AG04450 (cell line): ENCODE data around the gene EML1. TPM values are rescaled to one million over a fixed set of nuclear protein-coding genes. Genes with fewer than 3 reads are reported as not detected.

Experiments used
- CTCF ChIA-PET: fragments of 300-600, 350-600 bp; formaldehyde crosslinking; extraction: SDS; loops from one replicate; lab custom pipeline; 2022; ENCODE audit warnings: antibody characterized with exemption, inconsistent platforms; lab: Charles Lee
- POLR2A ChIA-PET: fragments of 350-600 bp; formaldehyde crosslinking; extraction: SDS; loops from one replicate; lab custom pipeline; 2021; ENCODE audit warnings: antibody characterized with exemption, inconsistent platforms; lab: Yijun Ruan, JAX
- DNase-seq: peaks from one replicate; pipeline ENCODE4 v3.0.0-alpha.2; 2011; ENCODE audit warnings: low read depth, low spot score
- H3K27ac ChIP-seq: one replicate; pipeline ENCODE4 v1.5.1; 2012; ENCODE audit warnings: low read depth, low read length, control low read depth
- H3K27me3 ChIP-seq: one replicate; pipeline ENCODE4 v1.6.0; 2012; ENCODE audit warnings: low read length; ENCODE audit not compliant: control insufficient read depth, insufficient read depth
- H3K4me3 ChIP-seq: 2 replicates; pipeline ENCODE4 v1.5.1; 2011; ENCODE audit warnings: mild to moderate bottlenecking, low read depth, low read length, control low read depth
- H3K9me3 ChIP-seq: 2 replicates; pipeline ENCODE4 v1.5.1; 2012; ENCODE audit warnings: low read length; ENCODE audit not compliant: control insufficient read depth, insufficient read depth
- polyA plus RNA-seq: library from polyadenylated mRNA; depleted of rRNA; stranded (reverse); fragments of >200 nt; gene quantifications from 2 replicates; pipeline ENCODE4 v1.2.3, GENCODE V29; 2011
- TF ChIP-seq, protein P1 (sequence below): IDR thresholded peaks from 2 replicates; pipeline ENCODE4 v1.5.1; 2011; ENCODE audit warnings: low read depth, low read length, control low read depth, inconsistent platforms

EML1 gene
- polyA plus RNA-seq, 1 experiment, result 37.7 TPM

DNA sequence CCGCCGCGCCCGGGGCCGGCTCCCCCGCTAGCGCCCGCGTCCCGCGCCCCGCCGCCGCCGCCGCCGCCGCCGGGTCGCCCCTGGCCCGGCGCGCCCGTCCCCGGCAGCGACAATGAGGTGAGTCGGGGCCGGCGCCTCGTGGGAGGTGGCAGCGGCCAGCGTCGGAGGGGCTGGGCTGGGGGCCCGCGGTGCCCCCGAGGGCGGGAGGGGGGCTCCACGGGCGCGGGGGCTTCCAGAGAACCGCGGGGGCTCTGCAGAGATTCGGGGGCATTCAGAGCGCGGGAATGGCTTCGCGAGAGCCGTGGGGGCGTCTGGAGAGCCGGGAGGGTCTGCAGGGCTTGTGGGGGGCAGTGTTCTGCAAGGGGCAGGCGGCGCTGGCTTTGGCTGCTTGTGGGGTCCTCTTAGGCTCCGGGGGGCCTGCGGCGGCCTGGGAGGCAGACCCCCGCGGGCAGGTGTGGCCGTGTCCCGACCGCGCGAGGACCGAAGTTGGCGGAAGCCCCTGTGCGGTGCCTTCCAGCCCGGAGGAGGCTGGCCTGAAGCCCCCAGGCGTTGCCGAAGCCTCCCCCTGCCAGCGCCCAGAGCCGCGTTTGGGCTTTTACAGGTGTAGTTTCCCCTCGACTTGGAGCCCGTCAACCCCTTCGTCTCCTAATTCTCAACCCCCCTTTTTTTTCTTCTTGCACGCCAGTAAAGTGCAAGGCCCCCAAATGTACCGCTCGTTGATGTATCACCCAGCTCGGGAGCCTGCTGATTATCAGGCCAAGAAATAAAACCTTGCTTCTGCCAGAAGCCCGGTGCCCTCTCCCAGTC lies 178.9 kb downstream of the EML1 start:
- CTCF ChIA-PET, result interaction anchor here (0.5 to 2.4 kb wide), 4 partner anchors 11 to 139 kb away, joined by 3 to 11 read pairs (median 6); no protein-coding TSS in a partner anchor
- TF ChIP-seq, protein P1, sequence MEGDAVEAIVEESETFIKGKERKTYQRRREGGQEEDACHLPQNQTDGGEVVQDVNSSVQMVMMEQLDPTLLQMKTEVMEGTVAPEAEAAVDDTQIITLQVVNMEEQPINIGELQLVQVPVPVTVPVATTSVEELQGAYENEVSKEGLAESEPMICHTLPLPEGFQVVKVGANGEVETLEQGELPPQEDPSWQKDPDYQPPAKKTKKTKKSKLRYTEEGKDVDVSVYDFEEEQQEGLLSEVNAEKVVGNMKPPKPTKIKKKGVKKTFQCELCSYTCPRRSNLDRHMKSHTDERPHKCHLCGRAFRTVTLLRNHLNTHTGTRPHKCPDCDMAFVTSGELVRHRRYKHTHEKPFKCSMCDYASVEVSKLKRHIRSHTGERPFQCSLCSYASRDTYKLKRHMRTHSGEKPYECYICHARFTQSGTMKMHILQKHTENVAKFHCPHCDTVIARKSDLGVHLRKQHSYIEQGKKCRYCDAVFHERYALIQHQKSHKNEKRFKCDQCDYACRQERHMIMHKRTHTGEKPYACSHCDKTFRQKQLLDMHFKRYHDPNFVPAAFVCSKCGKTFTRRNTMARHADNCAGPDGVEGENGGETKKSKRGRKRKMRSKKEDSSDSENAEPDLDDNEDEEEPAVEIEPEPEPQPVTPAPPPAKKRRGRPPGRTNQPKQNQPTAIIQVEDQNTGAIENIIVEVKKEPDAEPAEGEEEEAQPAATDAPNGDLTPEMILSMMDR, result no peak
- Histone ChIP-seq H3K27me3 (no peaks in the 10 kb centered on the region), H3K27ac (no peak overlapping the region), H3K4me3 (peak overlapping the region; percentile 85), H3K9me3 (peaks cover 14% of the 10 kb centered on the region)
- POLR2A ChIA-PET, result interaction anchor here (1.1 kb wide), 1 partner anchor 66 kb away, joined by 6 read pairs; no protein-coding TSS in a partner anchor
- no peak for DNase-seq

DNA sequence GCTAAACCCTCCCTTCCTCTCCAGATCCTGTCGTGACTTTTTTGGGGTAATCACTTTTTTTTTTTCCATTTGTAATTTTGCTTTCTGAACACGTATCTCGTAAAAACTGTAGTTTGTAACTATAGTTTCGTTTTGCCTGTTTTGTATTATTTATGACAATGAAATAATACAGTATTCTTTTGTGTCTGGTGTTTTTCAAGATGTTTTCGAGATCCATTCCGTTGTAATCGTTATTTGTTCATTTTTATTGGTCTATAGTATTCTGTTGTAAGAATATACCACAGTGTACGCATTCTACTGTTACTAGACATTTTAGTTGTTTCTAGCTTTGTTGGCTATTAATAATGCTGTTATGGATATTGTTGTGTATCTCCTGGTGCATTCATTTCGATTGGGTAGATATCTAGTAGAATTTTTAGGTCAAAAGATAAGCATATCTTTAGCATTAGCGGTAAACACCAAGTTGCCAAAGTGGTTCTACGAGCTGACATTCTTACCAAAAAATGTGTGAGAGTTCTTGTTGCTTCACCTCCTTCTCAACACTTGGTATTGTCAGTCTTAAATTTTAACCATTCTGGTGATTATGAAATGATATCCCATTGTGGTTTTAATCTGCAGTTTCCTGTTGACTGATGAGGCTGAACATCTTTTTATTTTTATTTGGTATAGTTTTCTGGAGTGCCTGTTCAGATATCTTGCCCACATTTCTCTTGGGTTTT lies 179.7 kb downstream of the EML1 start:
- ChIA-PET POLR2A (no interaction called here), CTCF (interaction anchor here (0.5 to 2.4 kb wide), 3 partner anchors 10 to 138 kb away, joined by 3 to 11 read pairs (median 9); no protein-coding TSS in a partner anchor)
- Histone ChIP-seq H3K4me3 (peak overlapping the region; percentile 85), H3K27me3 (no peaks in the 10 kb centered on the region), H3K9me3 (peaks cover 14% of the 10 kb centered on the region), H3K27ac (no peak overlapping the region)
- TF ChIP-seq, protein P1, result no peak
- no peak for DNase-seq

DNA sequence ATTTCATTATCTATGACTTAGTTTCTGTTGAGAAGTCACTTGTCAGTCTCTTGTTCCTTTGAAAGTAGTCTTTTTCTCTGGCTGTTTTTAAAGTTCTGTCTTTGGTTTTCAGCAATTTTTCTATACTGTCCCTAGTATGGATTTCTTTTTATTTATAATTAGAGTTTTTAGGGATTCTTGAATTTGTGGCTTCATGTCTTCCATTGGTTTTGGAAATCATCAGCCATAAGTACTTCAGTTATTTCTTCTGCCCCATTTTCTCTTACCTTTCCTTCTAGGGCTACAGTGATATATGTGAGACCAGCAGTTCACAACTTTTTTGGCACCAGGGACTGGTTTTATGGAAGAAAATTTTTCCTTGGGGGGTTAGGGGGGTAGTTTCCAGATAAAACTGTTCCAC lies 182.0 kb downstream of the EML1 start:
- DNase-seq, result no peak
- POLR2A ChIA-PET, result no interaction called here
- H3K9me3 ChIP-seq, result peaks cover 14% of the 10 kb centered on the region
- no peak overlapping the region for H3K27ac ChIP-seq
- TF ChIP-seq, protein P1, result no peak
- CTCF ChIA-PET, result interaction anchor here (0.6 to 1.1 kb wide), 2 partner anchors 133 to 218 kb away, joined by 3 to 4 read pairs; no protein-coding TSS in a partner anchor
- H3K4me3 ChIP-seq, result no peak overlapping the region
- H3K27me3 ChIP-seq, result no peaks in the 10 kb centered on the region

DNA sequence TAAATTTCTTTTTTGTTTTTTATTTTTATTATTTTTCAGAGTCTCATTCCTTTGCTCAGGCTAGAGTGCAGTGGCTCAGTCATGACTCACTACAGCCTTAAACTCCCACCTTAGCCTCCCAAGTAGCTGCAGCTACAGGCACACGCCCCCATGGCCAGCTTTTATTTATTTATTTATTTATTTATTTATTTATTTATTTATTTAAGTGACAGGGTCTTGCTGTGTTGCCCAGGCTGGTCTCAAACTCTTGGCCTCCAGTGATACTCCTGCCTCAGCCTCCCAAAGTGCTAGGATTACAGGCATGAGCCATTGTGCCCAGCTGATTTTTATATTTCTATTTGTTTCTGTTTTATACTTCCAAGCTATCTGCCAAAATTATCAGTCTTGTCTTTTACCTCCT lies 182.8 kb downstream of the EML1 start:
- CTCF ChIA-PET, result no interaction called here
- DNase-seq, result no peak
- TF ChIP-seq, protein P1, result no peak
- POLR2A ChIA-PET, result no interaction called here
- Histone ChIP-seq H3K27me3 (no peaks in the 10 kb centered on the region), H3K9me3 (peaks cover 9% of the 10 kb centered on the region), H3K27ac (no peak overlapping the region), H3K4me3 (no peak overlapping the region)
